Activated CD4-positive, alpha-beta T cell treated with anti-CD3 and anti-CD28 coated beads, Interleukin-2, Interleukin-6, amounts not matched to agents 100 ng/mL and 50 ng/mL, durations not matched to agents 16 hours and 8 hours (primary cell): ENCODE measurements around the gene ORM2.
A peak's percentile ranks its signal among the peaks of the same experiment; 100 is the strongest.

Experiments used
- DNase-seq: peaks from one replicate; pipeline ENCODE4 v3.0.0-alpha.2; 2020

The ORM2 gene

DNA sequence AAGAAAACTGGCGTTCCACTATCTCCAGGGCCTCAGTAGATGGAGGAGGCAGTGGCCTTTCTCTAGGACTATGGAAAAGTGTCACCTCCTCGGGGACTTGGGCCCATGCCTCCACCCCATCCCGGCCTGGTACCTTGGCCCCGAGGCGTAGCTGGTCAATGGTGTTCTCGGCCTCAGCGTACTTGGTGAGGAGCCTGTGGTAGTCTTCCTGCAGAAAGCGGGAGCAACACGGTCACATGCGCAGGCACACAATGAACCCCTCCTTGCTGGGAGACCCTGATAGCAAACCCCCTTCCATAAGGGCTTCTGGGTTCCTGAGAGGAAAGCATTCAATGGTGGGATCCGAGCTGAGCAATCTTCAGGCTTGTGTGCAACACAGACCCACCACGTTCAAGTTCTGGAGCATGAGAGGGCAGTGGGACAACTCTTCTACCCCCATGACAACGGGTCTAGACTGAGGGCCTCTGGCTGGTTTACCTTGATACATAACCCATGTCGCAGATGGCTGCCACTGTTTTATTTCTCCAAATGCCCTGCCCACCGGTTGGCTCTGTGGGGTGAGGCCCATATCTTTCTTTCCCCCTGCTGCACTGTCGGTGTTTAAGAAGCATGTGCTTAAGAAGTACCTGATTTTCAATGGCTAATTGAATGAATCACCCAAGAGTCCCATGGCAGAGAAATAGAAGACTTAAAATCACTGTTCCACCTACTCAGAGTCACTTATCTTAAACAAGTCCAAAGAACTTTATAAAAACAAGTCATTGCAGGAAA, 44.5 kb downstream of the ORM2 start:
- DNase-seq, result peak; percentile 25

DNA sequence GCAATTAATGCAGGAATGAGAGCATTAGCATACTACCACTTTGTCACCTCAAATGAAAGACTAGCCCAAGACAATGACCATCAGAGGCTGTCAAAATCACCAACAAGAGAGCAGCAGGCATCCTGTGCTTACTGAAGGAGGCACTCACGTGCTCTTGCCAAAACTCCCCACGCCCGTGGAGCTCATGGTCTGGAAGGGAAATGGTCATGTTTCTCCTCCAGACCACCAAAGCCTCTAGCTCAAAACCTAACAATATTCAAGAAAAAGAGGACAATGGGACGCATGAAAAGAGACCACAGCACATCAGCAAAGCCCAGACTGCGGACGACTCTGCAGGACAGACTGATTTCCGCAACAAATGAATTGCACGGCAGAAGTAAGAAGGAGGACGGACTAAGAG, 45.3 kb downstream of the ORM2 start:
- DNase-seq, result no peak

DNA sequence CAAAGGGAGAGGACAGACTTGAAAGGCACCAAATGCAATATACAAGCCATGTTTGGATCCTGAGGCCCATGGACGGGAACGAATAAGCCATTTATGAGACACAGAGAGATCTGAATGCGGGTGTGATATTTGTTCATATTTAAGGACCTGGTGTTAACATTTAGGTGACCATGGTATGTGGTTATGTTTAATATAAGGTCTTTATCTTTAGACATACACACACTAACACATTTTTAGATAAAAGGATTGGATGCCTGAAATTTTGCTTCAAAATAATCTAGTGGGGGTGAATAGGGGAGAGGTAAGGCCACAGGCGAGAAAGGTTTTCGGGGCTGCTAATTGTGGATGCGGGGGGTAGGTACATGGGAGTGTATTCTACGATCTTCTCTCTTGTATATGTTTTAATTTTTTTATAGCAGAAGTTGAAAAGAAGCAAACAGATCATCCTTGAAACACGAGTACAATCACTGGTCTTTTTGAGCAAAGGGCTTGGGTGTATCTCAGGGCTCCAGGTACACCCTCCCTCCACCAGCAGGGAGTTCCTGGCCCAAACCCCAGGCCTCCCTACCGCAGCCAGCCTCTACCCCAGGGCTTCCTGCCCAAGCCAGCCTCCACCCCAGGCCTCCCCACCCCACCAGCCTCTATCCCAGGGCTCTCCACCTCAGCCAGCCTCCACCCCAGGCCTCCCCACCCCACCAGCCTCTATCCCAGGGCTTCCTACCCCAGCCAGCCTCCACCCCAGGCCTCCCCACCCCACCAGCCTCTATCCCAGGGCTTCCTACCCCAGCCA, 45.9 kb downstream of the ORM2 start:
- DNase-seq, result no peak

DNA sequence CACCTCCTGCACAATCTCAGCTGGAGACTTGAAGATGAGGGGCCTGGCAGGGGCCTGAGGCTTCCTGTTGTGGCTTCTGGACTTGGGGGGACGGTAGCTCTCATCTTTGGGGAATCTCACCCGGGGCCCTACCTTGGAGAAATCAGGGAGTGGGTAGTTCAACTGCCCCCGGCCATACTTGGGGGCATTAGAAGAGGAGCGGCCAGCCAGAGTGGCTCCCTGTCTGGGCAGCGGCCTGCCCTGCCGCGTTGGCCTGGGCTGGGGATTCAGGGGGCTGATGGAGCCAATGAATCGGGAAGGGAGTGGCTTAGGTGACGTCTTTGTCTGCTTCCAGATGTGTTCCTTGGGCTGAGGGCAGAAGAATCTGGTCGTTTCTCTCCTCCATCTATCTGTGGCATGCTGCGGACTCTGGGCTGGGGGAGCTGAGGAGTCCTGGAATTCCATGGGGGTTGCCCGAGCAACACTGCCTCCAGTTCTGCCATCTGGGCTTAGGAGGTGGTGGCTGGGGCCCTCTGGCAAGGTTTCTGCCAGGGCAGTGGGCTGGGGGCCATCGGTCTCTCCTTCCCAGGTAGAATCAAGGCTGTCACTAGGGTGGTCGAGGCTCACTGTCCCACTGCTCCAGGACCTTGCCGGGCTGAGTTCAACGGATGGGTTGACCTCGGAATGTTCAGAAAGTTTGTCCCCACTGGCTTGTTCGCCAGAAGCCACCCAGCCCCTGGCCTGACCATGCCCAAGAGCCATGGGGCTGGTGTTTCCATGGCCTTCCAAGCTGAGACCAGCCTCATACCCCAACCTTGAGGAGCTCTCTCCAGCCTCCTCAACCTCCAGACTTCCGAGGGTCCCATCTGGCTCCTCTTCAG, 47.1 kb downstream of the ORM2 start:
- DNase-seq, result no peak

DNA sequence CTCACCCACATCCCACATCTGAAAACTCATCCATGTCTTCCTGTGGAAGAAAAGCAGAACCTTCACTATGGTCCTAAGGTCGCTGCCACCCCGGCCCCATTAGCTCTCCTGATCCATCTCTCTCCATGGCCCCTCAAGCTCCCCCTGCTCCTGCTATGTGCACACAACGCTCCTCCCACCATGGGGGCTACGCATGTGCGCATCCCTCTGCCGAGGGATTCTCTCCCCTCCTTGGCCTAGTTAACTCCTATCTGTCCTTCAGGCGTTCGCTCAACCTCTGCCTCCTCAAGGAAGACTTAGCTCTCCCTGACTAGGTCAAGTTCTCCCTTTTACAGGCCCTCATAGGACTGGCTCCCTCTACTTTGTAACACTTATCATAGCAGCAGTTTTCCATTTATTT, 48.3 kb downstream of the ORM2 start:
- DNase-seq, result no peak

DNA sequence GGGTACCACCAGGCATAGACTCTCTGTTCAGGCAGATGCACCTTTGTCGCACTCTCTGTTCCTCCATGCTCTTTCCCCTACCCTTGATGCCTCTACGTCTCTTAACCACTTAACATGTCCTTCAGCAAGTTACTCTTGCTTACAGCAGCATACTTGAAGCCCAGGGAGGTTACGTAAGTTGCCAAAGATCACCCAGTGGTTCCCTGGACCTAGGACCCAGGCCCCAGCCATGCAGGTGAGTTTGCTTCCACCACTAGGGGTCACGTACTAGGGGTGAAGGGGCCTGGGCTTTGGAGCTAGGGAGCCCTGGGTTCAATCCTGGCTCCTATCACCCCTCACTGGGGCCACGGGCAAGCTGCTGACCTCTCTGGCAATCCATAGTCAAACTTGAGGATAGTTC, 49.2 kb downstream of the ORM2 start:
- DNase-seq, result no peak
